GM12878 (cell line): ENCODE data around the gene NT5C2. TPM values are rescaled to one million over a fixed set of nuclear protein-coding genes. Genes with fewer than 3 reads are reported as not detected.
A peak's percentile ranks its signal among the peaks of the same experiment; 100 is the strongest.

ENCODE experiments used
- ATAC-seq: fragments of 200-7000 bp; cut with Tn5 transposase; 3 replicates; pipeline ENCODE4 v1.9.1; 2020; ENCODE audit warnings: mild to moderate bottlenecking, moderate library complexity
- BruUV-seq: library from RNA; stranded (reverse); fragments of 400-500 nt; replicated peaks from 2 replicates; lab custom pipeline; 2021; lab: Mats Ljungman, UMichigan
- CTCF ChIA-PET: fragments of 300-600 bp; sonication (Branson Sonifier 250); formaldehyde crosslinking; extraction: SDS; loops from one replicate; lab custom pipeline; 2021; ENCODE audit warnings: inconsistent platforms; lab: Yijun Ruan, JAX
- POLR2A ChIA-PET: fragments of 350-600 bp; formaldehyde crosslinking; extraction: SDS; loops from one replicate; lab custom pipeline; 2021; ENCODE audit warnings: inconsistent platforms; lab: Charles Lee
- RAD21 ChIA-PET: fragments of 300-600 bp; sonication (Branson Sonifier 250); formaldehyde crosslinking; loops from one replicate; lab custom pipeline; 2023; ENCODE audit warnings: antibody characterized with exemption; ENCODE audit not compliant: unreplicated experiment; lab: Charles Lee
- SMC1A ChIA-PET: fragments of 300-600 bp; sonication (Branson Sonifier 250); formaldehyde crosslinking; loops from one replicate; lab custom pipeline; 2023; ENCODE audit not compliant: unreplicated experiment, uncharacterized antibody; lab: Charles Lee
- DNase-seq: peaks from one replicate; pipeline ENCODE4 v3.0.0-alpha.2; 2011; ENCODE audit warnings: low read depth, low spot score
- FAIRE-seq: peaks from 3 replicates; lab custom pipeline; 2011; peaks lifted over from hg19 to GRCh38; lab: Jason Lieb, UNC
- H2AFZ ChIP-seq: 2 replicates; pipeline ENCODE4 v1.6.0; 2011; ENCODE audit warnings: low read depth, low read length, control low read depth; ENCODE audit not compliant: control insufficient read depth
- H3K27ac ChIP-seq: 2 replicates; pipeline ENCODE4 v1.5.1; 2011; ENCODE audit warnings: control low read depth; ENCODE audit not compliant: control insufficient read depth, insufficient read depth
- H3K27me3 ChIP-seq, 2 experiments: replicated peaks in 1 of 2; 2 replicates each; pipeline versions ENCODE4 v1.6.0 to v1.6.1; 2011; ENCODE audit warnings: low read length in 1 of 2; ENCODE audit not compliant: control insufficient read depth in 2 of 2, insufficient read depth in 2 of 2
- H3K36me3 ChIP-seq, 2 experiments: 2 replicates each; pipeline ENCODE4 v1.5.1; 2011; ENCODE audit warnings: low read length in 1 of 2; ENCODE audit not compliant: control insufficient read depth in 2 of 2, insufficient read depth in 2 of 2
- H3K4me1 ChIP-seq: 2 replicates; pipeline ENCODE4 v1.6.1; 2011; ENCODE audit warnings: mild to moderate bottlenecking, low read length, moderate library complexity, mixed read lengths; ENCODE audit not compliant: control insufficient read depth, insufficient read depth
- H3K4me2 ChIP-seq: 2 replicates; pipeline ENCODE4 v1.6.0; 2011; ENCODE audit warnings: control low read depth; ENCODE audit not compliant: control insufficient read depth, insufficient read depth
- H3K4me3 ChIP-seq: fragments of 200-600 bp; sonication (generic); 2 replicates; pipeline ENCODE4 v1.5.1; 2016
- H3K79me2 ChIP-seq: 2 replicates; pipeline ENCODE4 v1.6.0; 2011; ENCODE audit warnings: low read length; ENCODE audit not compliant: control insufficient read depth, insufficient read depth
- H3K9ac ChIP-seq: 2 replicates; pipeline ENCODE4 v1.8.0; 2011; ENCODE audit warnings: low read length, control low read depth, mixed read lengths; ENCODE audit not compliant: control insufficient read depth, insufficient read depth
- H3K9me3 ChIP-seq: replicated peaks from 3 replicates; pipeline ENCODE4 v1.5.1; 2011; ENCODE audit warnings: mild to moderate bottlenecking, low read length; ENCODE audit not compliant: control insufficient read depth, insufficient read depth
- H4K20me1 ChIP-seq: 2 replicates; pipeline ENCODE4 v1.6.0; 2011; ENCODE audit not compliant: control insufficient read depth, insufficient read depth
- ASH2L ChIP-seq: fragments of 300-600, 200-600 bp; sonication (generic); IDR thresholded peaks from 2 replicates; pipeline ENCODE4 v1.6.1; 2017; ENCODE audit warnings: low read depth, mild to moderate bottlenecking, borderline replicate concordance
- BCL11A ChIP-seq: IDR thresholded peaks from 2 replicates; pipeline ENCODE4 v1.6.1; 2011; ENCODE audit warnings: low read depth, low read length
- E4F1 ChIP-seq: fragments of 450-650 bp; IDR thresholded peaks from 2 replicates; pipeline ENCODE4 v1.6.1; 2018; ENCODE audit warnings: borderline replicate concordance, mild to moderate bottlenecking; ENCODE audit not compliant: partially characterized antibody
- EGR1 ChIP-seq, 2 experiments: IDR thresholded peaks; 1 replicate in 1 of 2; 2 replicates in 1 of 2; pipeline ENCODE4 v1.6.1; 2011 to 2012; ENCODE audit warnings: low read depth in 2 of 2, low read length in 2 of 2, borderline replicate concordance in 1 of 2, mild to moderate bottlenecking in 1 of 2, moderate library complexity in 1 of 2
- GABPA ChIP-seq: IDR thresholded peaks from 2 replicates; pipeline ENCODE4 v1.6.1; 2014; ENCODE audit warnings: antibody characterized with exemption, low read depth, mild to moderate bottlenecking, inconsistent platforms
- POLR2AphosphoS5 ChIP-seq: IDR thresholded peaks from 2 replicates; pipeline ENCODE4 v1.6.1; 2011; ENCODE audit warnings: mild to moderate bottlenecking, low read length, inconsistent platforms
- SPI1 ChIP-seq: IDR thresholded peaks from 2 replicates; pipeline ENCODE4 v1.6.1; 2011; ENCODE audit warnings: low read depth, mild to moderate bottlenecking, low read length, moderate library complexity, borderline replicate concordance; ENCODE audit not compliant: insufficient read depth
- TCF7 ChIP-seq: IDR thresholded peaks from 2 replicates; pipeline ENCODE4 v1.6.1; 2014; ENCODE audit warnings: antibody characterized with exemption, borderline replicate concordance
- ZNF622 ChIP-seq: fragments of 450-650 bp; IDR thresholded peaks from 2 replicates; pipeline ENCODE4 v1.6.1; 2017; ENCODE audit warnings: mild to moderate bottlenecking, inconsistent platforms
- WGBS: methylation state at CpG from one replicate; pipeline ENCODE4 v1.1.6; 2016; ENCODE audit warnings: low lambda C conversion rate; ENCODE audit not compliant: insufficient replicate concordance, insufficient coverage; ENCODE audit errors: missing lambda C conversion rate; 5-methylcytosine and 5-hydroxymethylcytosine counted together
- in situ Hi-C: fragments of 300-500 bp; cut with MboI; formaldehyde crosslinking; loops from 9 replicates; pipeline ENCODE4 v1.14.3; 2018; ENCODE audit warnings: mixed read lengths
- intact Hi-C: fragments of 100-400 bp; cut with micrococcal nuclease; formaldehyde crosslinking; loops from one replicate; pipeline ENCODE4 v1.14.2; 2022; ENCODE audit not compliant: unreplicated experiment
- polyA plus RNA-seq, 11 experiments: library from polyadenylated mRNA; depleted of rRNA in 4 of 11; unstranded in 6 of 11; stranded (reverse) in 5 of 11; fragments of >200 nt; fragmentation: Nextera tagmentation in 4 of 11; fragmentation: Illumina TruSeq in 1 of 11; extraction: Ambion mirVana in 4 of 11; extraction: Trizol in 1 of 11; gene quantifications; 1 replicate in 1 of 11; 2 replicates in 10 of 11; pipeline versions ENCODE4 v1.2.1 to v1.2.3, GENCODE V29; 2011 to 2016; ENCODE audit warnings: inconsistent platforms in 2 of 11, missing spikeins in 2 of 11, low read depth in 1 of 11
- total RNA-seq, 4 experiments: library from RNA; depleted of rRNA in 3 of 4; stranded (reverse); fragments of >200 nt in 3 of 4; fragmentation: Illumina TruSeq in 1 of 4; extraction: Trizol in 1 of 4; gene quantifications; 2 replicates each; pipeline versions ENCODE4 v1.2.1 to v1.2.3, GENCODE V29; 2013 to 2021
- TF ChIP-seq, protein P1 (sequence below): fragments of 450-650 bp; formaldehyde crosslinking; IDR thresholded peaks from 2 replicates; pipeline ENCODE4 v1.5.0; 2022; ENCODE audit warnings: mild to moderate bottlenecking, missing genetic modification characterization
- TF ChIP-seq, protein P2 (sequence below): IDR thresholded peaks from 2 replicates; pipeline ENCODE4 v1.6.1; 2012; ENCODE audit warnings: mild to moderate bottlenecking, low read depth, low read length

The NT5C2 gene
- total and polyA plus RNA-seq, 10 of the 15 experiments (the other 5 are each of a cell fraction or from before 2014, with no cell fraction given), result 15.8 to 70.1 (median 56.0) TPM

DNA sequence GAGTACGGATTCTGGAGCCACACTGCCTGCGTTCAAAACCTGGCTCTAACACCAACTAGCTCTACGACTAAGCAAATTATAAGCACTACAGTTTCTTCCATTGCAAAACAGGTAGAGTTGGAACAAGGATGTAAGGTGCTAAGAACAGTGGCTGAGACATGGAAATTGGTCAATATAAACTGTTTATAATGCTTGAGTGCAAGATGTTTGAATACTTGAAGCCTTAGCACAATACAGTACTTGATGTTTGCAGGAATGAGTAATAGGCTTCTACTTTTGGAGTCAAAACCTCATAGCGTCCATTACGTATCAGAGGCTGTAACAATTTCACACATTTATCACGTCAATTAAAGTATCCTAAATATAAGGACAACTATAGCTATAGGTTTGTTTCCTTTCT, 6.9 kb downstream of the NT5C2 start:
- H3K27me3 ChIP-seq, result no peaks in the 10 kb centered on the region
- POLR2A ChIA-PET, result interaction anchor here (0.6 to 0.9 kb wide), 3 partner anchors 75 to 140 kb away, joined by 3 to 4 read pairs (median 4); no protein-coding TSS in a partner anchor
- H3K27ac ChIP-seq, result no peak overlapping the region
- H3K9ac ChIP-seq, result no peak overlapping the region
- H3K9me3 ChIP-seq, result no peaks in the 10 kb centered on the region
- FAIRE-seq, result no peak
- peaks cover 88% of the 10 kb centered on the region for H3K79me2 ChIP-seq
- H2AFZ ChIP-seq, result no peak overlapping the region
- 84% methylated on average over 6 of the region's 6 CpGs for WGBS
- RAD21 ChIA-PET, result interaction anchor here (0.8 to 1.5 kb wide), 4 partner anchors 9 to 61 kb away, joined by 3 read pairs; no protein-coding TSS in a partner anchor
- H3K4me2 ChIP-seq, result 0 out of 2 replicates have a peak overlapping the region, but pooled peaks have one; percentile 15
- H4K20me1 ChIP-seq, result no peaks in the 10 kb centered on the region
- 0 out of 2 replicates have a peak overlapping the region, but pooled peaks have one; percentile 18 for H3K4me3 ChIP-seq
- intact Hi-C loops (no loop called here), in situ Hi-C loops (no loop called here)
- H3K36me3 ChIP-seq, result no peaks in the 10 kb centered on the region; a peak in 1 of 4 replicates
- DNase-seq, result no peak
- ATAC-seq, result peak; percentile 20; the same call in 2 of the 3 replicates
- CTCF ChIA-PET, result interaction anchor here (1.1 kb wide), 1 partner anchor 58 kb away, joined by 8 read pairs; no protein-coding TSS in a partner anchor
- H3K4me1 ChIP-seq, result peaks cover 18% of the 10 kb centered on the region
- SMC1A ChIA-PET, result interaction anchor here (1.0 to 2.9 kb wide), 4 partner anchors 9 to 58 kb away, joined by 3 to 12 read pairs (median 6); no protein-coding TSS in a partner anchor
- TSS peak; percentile 13 for BruUV-seq
- TF ChIP-seq ZNF622 (no peak), ASH2L (no peak), EGR1 (IDR thresholded peaks at IDR 0.05; ENCODE audit: borderline replicate concordance in 1 of 2, low read depth in 2 of 2, low read length in 2 of 2) (no peak), SPI1 (no peak), TCF7 (no peak), GABPA (no peak), BCL11A (no peak), E4F1 (no peak), POLR2AphosphoS5 (no peak)
- TF ChIP-seq, protein P1, sequence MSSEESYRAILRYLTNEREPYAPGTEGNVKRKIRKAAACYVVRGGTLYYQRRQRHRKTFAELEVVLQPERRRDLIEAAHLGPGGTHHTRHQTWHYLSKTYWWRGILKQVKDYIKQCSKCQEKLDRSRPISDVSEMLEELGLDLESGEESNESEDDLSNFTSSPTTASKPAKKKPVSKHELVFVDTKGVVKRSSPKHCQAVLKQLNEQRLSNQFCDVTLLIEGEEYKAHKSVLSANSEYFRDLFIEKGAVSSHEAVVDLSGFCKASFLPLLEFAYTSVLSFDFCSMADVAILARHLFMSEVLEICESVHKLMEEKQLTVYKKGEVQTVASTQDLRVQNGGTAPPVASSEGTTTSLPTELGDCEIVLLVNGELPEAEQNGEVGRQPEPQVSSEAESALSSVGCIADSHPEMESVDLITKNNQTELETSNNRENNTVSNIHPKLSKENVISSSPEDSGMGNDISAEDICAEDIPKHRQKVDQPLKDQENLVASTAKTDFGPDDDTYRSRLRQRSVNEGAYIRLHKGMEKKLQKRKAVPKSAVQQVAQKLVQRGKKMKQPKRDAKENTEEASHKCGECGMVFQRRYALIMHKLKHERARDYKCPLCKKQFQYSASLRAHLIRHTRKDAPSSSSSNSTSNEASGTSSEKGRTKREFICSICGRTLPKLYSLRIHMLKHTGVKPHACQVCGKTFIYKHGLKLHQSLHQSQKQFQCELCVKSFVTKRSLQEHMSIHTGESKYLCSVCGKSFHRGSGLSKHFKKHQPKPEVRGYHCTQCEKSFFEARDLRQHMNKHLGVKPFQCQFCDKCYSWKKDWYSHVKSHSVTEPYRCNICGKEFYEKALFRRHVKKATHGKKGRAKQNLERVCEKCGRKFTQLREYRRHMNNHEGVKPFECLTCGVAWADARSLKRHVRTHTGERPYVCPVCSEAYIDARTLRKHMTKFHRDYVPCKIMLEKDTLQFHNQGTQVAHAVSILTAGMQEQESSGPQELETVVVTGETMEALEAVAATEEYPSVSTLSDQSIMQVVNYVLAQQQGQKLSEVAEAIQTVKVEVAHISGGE, result no peak
- TF ChIP-seq, protein P2, sequence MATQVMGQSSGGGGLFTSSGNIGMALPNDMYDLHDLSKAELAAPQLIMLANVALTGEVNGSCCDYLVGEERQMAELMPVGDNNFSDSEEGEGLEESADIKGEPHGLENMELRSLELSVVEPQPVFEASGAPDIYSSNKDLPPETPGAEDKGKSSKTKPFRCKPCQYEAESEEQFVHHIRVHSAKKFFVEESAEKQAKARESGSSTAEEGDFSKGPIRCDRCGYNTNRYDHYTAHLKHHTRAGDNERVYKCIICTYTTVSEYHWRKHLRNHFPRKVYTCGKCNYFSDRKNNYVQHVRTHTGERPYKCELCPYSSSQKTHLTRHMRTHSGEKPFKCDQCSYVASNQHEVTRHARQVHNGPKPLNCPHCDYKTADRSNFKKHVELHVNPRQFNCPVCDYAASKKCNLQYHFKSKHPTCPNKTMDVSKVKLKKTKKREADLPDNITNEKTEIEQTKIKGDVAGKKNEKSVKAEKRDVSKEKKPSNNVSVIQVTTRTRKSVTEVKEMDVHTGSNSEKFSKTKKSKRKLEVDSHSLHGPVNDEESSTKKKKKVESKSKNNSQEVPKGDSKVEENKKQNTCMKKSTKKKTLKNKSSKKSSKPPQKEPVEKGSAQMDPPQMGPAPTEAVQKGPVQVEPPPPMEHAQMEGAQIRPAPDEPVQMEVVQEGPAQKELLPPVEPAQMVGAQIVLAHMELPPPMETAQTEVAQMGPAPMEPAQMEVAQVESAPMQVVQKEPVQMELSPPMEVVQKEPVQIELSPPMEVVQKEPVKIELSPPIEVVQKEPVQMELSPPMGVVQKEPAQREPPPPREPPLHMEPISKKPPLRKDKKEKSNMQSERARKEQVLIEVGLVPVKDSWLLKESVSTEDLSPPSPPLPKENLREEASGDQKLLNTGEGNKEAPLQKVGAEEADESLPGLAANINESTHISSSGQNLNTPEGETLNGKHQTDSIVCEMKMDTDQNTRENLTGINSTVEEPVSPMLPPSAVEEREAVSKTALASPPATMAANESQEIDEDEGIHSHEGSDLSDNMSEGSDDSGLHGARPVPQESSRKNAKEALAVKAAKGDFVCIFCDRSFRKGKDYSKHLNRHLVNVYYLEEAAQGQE, result no peak
